ENCODE measurements around the gene PANX3.

The PANX3 gene

GRCh38 chr11:124622531-124623451 lies 11.6 kb downstream of the PANX3 start, which contains the start of gene TBRG1:
Gene TBRG1, plus strand, starts transcription at chr11:124622864. Its CDS starts 220 bp downstream, at chr11:124623084.
- no peak for FAIRE-seq

GRCh38 chr11:124623861-124624525 lies 12.8 kb downstream of the PANX3 start:
- FAIRE-seq = no peak

- no peak for FAIRE-seq
These were observed 14.4 kb downstream of the PANX3 start for GRCh38 chr11:124625504-124626168.

- no peak for FAIRE-seq
These were observed 16.3 kb downstream of the PANX3 start for GRCh38 chr11:124627546-124627945.

GRCh38 chr11:124629961-124630360 lies 18.7 kb downstream of the PANX3 start:
- no peak for FAIRE-seq

GRCh38 chr11:124633355-124633754 lies 22.1 kb downstream of the PANX3 start:
- FAIRE-seq = no peak

GRCh38 chr11:124635932-124636331 lies 24.7 kb downstream of the PANX3 start:
- FAIRE-seq = no peak

GRCh38 chr11:124638500-124638899 lies 27.3 kb downstream of the PANX3 start:
- no peak for FAIRE-seq

- FAIRE-seq = no peak
These were observed 28.0 kb downstream of the PANX3 start for GRCh38 chr11:124639186-124639585.

GRCh38 chr11:124640666-124641065 lies 29.4 kb downstream of the PANX3 start:
- no peak for FAIRE-seq

GRCh38 chr11:124642628-124643027 lies 31.4 kb downstream of the PANX3 start:
- FAIRE-seq = no peak

- no peak for FAIRE-seq
These were observed 31.9 kb downstream of the PANX3 start for GRCh38 chr11:124643042-124643604.

GRCh38 chr11:124643605-124644425 lies 32.6 kb downstream of the PANX3 start:
- FAIRE-seq = no peak

GRCh38 chr11:124644426-124645280 lies 33.4 kb downstream of the PANX3 start:
- peak; percentile 67 for FAIRE-seq

- FAIRE-seq = no peak
These were observed 34.9 kb downstream of the PANX3 start for GRCh38 chr11:124646148-124646547.

GRCh38 chr11:124648610-124649009 lies 37.4 kb downstream of the PANX3 start:
- FAIRE-seq = no peak

GRCh38 chr11:124656774-124657630 lies 45.8 kb downstream of the PANX3 start:
- FAIRE-seq = no peak

GRCh38 chr11:124657904-124658303 lies 46.7 kb downstream of the PANX3 start:
- no peak for FAIRE-seq

- FAIRE-seq = no peak
These were observed 47.3 kb downstream of the PANX3 start for GRCh38 chr11:124658501-124658900.

- FAIRE-seq = no peak
These were observed 47.8 kb downstream of the PANX3 start for GRCh38 chr11:124658986-124659385.
